HG03095 (cell line): ENCODE data around the gene POLE4.
A peak's percentile ranks its signal among the peaks of the same experiment; 100 is the strongest.

Experiments
- ATAC-seq: cut with Tn5 transposase; IDR thresholded peaks from one replicate; pipeline ENCODE4 v1.9.1; 2021; ENCODE audit warnings: moderate library complexity; ENCODE audit not compliant: unreplicated experiment

The POLE4 gene

DNA sequence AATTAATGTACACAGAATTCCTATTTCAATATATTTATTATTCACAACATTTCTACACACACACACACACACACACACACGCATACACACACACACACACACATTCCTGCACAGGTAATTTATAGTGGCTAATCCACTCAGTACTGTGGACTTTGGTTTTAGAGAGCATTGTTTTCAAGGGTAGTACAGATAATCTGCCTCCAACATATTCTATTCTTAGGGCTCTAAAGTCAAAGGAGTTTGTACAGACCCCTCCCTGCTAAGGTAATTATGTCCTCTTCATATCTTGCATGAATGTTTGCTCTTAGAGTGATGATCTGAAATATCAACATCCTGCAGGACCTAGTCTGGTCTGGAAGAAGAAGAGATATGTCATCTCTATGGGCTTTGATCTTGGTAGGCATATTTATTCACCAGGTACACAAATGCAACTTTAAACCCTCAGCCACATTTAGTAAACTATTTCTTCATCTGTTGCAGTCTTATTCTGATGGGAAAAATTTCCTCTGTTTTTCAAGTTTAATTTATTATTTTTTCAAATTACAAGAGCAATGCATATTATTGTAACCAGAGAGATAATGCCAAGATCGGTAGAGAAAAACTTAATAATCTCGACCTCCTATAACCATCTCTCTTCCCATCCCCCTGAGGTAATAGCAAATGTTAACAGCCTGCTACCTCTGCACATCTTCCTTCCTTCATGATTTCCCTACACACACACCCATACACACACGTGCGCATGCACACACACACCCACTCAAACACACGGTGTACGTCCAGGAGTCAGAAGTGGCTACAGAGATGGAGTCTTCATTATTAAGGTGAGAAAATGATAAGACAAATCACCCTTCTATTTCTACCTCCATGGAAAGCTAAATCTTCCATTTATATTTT lies 18.3 kb upstream of the POLE4 start:
- no peak for ATAC-seq

- ATAC-seq = no peak
Observed at GRCh38 chr2:74941284-74941683, 17.2 kb upstream of the POLE4 start.

DNA sequence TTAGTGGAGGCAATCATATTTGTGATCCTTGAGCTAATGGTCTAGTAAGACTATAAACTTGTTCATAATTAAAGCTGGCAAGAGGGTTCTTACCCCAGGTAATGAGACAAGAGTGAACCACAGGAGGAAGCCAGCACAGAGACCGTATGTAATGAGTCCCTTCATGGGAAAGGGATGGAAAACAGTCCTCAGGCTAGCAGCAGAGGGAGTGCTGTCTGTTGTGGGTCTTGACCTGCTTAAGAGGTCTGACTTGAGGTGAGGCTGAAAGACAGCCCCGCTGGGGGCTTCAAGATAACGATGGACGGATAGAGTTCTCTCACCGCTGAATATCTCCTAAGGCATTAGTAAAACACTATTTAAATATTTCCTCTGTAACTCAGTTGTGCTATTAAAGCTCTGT lies 16.2 kb upstream of the POLE4 start:
- no peak for ATAC-seq

DNA sequence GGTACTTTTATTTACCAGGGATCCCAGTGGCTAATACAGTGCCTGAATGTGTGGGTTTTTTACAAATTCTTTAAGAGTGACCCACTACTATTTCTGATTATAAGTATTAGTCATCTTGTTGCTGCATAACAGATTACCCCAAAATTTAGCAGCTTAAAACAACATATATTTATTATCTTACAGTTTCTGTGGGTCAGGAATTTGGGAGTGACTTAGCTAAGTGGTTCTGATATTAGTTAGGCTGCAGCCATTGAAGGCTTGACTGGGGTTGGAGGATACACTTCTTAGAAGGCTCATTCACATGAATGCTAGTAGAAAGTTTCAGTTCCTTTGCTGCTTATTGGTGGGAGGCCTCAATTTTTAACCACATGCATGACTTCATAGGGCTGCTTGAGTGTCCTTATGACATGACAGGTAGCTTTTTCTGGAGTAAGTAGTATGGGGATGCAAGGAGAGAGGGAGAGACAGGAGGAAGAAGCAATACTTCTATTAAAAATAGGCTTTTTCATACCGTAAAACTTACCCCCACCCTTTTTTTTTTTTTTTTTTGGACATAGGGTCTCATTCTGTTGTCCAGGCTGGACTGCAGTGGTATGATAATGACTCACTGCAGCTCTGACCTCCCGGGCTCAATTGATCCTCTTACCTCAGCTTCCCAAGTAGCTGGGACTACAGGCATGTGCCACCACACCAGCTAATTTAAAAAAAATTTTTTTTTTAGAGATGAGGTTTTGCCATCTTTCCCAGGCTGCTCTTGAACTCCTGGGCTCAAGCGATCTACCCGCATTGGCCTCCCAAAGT lies 13.3 kb upstream of the POLE4 start:
- peak; percentile 100 for ATAC-seq

DNA sequence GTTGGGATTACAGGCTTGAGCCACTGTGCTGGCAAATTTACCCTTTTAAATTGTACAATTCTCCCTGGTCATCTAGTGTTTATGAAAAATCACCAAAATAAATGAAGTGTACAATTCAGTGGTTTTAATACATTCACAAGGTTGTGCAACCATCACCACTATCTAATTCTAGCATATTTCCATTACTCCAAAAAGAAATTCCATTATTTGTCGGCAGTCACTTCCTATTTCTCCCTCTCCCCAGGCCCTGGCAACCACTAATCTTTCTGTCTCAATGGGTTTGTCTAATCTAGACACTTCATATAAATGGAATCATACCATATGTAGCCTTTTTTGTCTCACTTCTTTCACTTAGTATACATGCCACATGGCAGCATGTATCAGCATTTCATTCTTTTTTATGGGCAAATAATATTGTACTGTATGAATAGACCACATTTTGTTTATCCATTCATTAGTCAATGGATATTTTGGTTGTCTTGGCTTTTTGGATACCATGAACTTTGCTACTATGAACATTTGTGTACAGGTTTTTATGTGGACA lies 12.6 kb upstream of the POLE4 start:
- ATAC-seq = no peak

- no peak for ATAC-seq
Observed at GRCh38 chr2:74947703-74948102, 10.7 kb upstream of the POLE4 start.

DNA sequence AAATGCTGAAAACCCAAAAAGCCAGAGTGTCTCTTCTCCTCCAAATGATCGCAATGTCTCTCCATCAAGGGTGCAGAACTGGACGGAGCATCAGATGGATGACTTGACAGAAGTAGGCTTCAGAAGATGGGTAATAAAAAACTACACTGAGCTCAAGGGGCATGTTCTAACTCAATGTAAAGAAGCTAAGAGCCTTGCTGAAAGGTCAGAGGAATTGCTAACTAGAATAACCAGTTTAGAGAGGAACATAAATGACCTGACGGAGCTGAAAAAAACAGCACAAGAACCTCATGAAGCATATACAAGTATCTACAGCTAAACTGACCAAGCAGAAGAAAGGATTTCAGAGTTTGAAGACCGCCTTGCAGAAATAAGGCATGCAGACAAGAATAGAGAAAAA lies 9.7 kb upstream of the POLE4 start:
- ATAC-seq = no peak

GRCh38 chr2:74951211-74951754 lies 7.2 kb upstream of the POLE4 start:
- no peak for ATAC-seq

DNA sequence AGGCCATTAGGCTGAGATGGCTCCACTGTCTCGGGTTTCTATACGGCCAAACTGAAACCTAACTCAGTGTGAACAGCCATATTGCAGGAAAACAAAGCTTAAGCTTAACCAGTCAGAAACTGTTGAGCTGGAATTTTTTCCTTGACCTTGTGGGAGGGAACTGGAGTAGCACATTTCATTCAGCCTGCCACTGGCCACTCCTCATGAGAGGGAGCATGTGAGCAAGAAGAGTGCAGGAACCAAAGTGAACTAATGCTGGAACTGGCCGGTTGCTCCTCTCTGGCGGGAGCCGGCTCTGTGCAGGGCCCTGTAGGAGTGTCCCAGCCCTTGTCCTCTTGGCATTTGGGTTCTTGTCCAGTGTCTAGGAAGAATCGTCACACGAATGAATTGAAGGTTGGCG lies 5.9 kb upstream of the POLE4 start:
- ATAC-seq = no peak

DNA sequence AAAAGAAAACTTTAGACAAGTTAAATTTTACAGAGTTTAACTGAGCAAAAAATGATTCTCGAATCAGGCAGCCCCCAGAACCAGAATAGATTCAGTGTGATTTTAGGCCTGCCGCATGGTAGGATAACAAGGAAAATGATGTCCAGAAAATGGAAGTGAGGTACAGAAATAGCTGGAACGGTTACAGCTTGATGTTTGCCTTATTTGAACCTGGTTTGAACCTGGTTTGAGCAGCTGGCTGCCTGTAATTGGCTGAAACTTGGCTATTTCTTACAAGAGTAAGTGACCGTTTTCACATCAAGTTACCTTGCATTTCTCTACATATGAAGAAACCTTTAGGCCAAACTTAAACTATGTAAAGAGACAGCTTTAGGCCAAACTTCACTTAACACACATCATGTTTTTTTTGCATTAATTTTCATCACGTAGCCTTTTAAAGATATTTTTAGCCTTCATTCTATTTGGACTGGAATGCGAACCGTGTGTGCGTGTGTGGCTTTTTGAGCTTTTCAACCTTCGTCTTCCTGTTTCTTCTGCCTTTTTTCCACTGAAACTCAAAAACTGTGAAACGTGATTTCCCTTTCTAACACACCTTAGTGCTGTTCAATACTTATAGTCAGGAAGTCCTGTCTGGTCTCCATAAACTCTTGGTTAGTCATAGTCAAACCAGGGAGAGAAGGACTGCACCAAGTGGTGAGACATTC lies 4.5 kb upstream of the POLE4 start:
- ATAC-seq = no peak

- no peak for ATAC-seq
Observed at GRCh38 chr2:74954500-74954874, 4.0 kb upstream of the POLE4 start.

DNA sequence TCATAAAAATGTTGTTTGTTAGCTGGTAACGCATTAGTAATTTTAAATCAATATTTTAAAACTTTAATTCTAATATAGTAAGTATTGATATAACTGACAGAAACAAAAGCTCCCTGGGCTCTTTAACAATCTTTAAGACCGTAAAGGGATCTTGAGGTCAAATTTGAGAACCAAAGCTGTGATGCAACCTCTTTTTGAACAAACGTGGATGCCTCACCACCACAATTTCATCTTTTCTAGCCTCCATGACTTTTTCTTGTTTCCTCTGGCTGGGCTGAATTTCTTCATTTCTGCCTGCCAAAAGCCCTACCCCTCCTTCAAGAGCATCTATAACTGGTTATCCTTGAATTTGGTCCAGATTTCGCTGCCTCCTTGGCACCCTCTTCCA lies 563 bp upstream of the POLE4 start:
- no peak for ATAC-seq

- no peak for ATAC-seq
Observed at GRCh38 chr2:74959106-74959751, 786 bp downstream of the POLE4 start.

DNA sequence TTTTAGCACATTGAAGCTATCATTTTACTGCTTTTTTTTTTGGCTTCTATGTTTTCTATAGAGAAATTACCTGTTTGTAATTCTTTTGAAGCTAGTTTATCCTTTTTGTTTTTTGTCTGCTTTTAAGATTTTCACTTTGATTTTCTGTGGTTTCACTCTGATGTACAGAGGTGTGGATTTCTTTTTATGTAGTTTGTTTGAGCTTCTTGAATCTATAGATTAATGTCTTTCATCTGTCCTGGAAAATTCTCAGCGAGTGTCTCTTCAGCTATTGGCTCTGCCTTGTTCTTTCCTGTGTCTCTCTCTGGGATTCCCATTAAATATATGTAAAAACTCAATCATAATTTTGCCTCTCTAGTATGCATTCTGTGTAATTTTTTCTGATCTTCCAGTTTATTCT lies 8.4 kb downstream of the POLE4 start:
- ATAC-seq = no peak

DNA sequence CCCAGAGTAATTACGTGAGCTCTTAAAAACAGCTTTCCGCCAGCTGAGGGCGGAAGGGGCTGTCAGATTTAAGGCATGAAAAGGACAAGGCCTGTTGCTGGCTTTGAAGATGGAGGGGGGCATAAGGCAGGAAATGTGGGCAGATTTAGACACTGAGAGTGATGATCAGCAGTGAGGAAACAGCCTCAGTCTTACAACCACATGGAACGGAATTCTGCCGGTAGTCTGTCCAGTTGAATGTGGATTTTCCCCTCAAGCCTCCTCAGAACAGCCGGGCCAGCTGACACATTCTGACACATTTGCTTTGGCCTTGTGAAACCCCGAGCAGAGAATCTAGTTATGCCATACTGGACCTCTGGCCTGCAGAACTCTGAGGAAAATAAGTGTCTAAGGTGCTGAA lies 16.6 kb downstream of the POLE4 start:
- ATAC-seq = no peak

DNA sequence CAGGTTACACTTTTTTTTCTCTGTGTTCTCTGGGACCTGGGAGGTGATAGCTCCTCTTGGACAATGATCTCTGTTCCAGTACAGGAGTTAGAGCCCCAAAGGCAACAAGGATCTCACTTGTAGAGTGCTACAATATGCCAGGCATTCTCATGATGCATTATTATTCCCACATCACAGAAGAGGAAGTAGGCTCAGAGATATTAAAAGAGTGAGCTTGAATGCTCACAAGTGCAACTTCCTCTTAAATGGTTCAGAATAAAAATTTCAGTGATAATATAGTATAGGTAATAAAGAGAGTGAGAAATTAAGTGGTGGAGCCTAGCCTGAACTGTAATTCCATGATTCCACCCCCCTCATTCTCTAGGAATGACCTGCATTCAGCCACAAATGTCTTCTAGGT lies 21.4 kb downstream of the POLE4 start:
- ATAC-seq = no peak

GRCh38 chr2:74982577-74982976 lies 24.1 kb downstream of the POLE4 start:
- no peak for ATAC-seq

- no peak for ATAC-seq
Observed at GRCh38 chr2:74983631-74984392, 25.4 kb downstream of the POLE4 start.

DNA sequence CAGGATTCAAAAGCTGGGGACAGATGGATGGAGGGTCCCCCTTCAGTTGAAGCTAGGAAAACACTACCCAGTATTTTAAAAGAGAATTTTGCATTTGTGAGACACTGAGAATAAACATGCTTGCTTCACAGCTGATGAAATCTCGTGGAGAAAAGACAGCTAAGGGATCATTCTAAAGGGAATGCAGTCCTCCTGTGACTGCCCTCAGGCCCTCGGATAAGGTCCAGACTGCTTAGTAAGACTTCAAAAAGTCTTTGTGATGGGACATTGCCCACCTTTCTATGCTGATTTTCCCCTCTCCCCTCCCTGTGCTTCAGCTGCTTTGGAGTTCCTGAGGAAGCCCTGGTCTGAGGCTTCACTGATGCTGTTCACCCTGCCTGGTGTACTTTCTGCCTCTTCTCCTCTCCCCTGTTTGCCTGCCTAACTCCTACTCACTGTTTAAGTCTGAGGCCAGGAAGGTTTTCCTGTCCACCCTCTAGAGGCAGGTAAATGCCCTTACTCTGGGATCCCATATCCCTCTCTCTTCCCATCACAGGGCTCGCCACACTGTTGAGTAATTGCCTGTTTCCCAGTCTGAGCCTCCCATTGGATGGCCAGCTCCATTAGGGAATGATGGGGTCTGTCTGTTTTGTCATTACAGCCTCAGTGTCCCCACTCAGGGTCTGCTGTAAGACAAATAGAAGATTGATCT lies 26.6 kb downstream of the POLE4 start:
- no peak for ATAC-seq
